Epithelial cell of alveolus of lung (primary cell): ENCODE results near the gene PCDHGB2. TPM values are rescaled to one million over a fixed set of nuclear protein-coding genes. Genes with fewer than 3 reads are reported as not detected.

Source experiments
- total RNA-seq: library from RNA; depleted of rRNA; stranded (reverse); fragments of >200 nt; gene quantifications from 2 replicates; pipeline ENCODE4 v1.2.1, GENCODE V29; 2015

The PCDHGB2 gene
- total RNA-seq = 0.39 and 3.0 TPM in 2 replicates

DNA sequence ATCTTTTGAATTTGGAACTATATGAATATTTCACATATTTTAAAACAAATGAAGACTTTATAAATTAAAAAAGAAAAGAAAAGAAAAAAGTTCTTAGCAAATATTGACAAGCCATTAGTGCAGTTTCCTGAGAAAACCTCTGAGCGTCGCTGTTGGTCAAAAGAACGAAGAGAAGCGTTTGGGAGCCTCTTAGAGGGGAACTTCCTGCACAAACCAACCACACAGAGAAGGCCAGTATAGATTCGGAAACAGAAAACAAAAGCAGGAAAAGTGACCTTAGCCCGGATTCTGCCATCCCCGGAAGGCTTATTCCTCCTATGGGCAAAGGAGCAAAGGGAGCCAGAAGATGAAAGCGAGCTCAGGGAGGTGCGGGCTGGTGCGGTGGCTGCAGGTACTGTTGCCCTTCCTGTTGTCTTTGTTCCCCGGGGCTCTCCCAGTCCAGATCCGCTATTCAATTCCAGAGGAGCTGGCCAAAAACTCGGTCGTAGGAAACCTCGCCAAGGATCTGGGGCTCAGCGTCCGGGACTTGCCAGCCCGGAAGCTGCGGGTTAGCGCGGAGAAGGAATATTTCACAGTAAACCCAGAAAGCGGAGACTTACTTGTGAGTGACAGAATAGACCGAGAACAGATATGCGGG, at the start of gene PCDHGB2:
PCDHGB2 (plus strand) TSS at position 205 of the 637 bp plus-strand sequence; CDS start at position 347, 142 bp downstream.

DNA sequence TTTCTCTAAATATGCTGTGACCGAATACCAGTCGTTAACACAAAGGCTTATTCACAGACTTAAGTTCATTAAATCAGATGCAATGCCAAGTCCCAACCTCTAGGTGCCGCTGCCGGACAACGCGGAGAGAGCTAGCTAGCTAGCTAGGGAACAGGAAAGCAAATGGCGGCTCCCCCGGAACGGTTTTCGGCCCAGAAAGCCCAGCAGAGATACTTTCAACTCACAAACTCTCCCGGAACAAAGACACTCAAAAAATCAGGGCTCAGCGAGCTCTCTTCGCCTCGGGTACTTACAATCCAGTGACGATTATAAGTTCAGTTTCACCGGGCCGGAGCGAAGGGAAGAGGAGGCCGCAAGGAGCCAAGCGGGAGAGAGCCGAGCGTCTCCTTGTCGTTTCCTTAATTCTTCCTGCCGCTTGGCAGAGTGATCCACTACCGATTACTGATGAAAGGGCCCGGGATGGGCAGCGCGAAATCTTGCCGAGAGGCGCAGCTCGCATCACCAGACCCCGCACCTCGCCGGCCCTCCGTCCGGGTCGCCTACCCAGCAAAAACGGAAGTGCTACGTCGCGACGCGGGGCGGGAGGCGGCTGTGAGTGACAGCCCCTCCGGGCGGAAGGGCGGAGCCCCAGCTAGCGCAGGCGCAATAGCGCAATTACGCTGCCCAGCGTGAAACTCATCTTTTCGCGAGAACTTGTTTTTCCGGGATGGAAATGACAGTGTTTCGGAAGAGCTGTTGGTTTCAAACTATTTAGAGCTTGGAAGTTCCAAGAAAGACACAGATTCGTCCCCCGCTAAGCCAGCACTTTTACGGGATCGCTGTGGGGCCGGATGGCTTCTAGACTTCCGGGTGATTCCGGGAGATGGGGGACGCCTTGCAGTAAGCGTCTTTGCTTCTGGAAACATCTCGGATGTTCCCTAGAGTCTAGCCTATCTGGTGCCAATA, 39.3 kb upstream of the PCDHGB2 start, which contains the start of gene TAF7:
TAF7 (minus strand) TSS at position 560 of the 945 bp plus-strand sequence. CDS start 740 bp downstream, outside the sequence.

DNA sequence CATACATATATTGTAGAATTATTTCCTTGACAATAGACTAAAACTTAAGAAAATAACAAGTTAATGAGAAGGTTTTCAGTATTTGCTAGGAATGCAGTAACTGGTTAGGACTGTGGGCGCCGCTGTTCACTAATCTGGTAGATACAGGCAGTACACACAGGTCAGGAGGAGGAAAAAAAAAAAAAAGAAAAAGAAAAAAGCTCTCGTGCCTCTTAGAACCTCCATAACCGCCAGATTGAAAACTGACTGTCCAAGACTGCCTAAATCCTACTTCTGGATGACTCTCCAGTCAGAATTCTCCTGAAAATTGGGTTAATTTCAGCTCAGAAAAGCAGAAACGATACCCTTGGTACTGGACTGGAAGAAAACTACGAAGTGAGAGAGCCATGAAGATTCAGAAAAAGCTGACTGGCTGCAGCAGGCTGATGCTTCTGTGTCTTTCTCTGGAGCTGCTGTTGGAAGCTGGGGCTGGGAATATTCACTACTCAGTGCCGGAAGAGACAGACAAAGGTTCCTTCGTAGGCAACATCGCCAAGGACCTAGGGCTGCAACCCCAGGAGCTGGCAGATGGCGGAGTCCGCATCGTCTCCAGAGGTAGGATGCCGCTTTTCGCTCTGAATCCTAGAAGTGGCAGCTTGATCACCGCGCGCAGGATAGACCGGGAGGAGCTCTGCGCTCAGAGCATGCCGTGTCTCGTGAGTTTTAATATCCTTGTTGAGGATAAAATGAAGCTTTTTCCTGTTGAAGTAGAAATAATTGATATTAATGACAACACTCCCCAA, 29.3 kb upstream of the PCDHGB2 start, which contains the start of gene PCDHGA1:
PCDHGA1 (plus strand) TSS at position 216 of the 782 bp plus-strand sequence.

DNA sequence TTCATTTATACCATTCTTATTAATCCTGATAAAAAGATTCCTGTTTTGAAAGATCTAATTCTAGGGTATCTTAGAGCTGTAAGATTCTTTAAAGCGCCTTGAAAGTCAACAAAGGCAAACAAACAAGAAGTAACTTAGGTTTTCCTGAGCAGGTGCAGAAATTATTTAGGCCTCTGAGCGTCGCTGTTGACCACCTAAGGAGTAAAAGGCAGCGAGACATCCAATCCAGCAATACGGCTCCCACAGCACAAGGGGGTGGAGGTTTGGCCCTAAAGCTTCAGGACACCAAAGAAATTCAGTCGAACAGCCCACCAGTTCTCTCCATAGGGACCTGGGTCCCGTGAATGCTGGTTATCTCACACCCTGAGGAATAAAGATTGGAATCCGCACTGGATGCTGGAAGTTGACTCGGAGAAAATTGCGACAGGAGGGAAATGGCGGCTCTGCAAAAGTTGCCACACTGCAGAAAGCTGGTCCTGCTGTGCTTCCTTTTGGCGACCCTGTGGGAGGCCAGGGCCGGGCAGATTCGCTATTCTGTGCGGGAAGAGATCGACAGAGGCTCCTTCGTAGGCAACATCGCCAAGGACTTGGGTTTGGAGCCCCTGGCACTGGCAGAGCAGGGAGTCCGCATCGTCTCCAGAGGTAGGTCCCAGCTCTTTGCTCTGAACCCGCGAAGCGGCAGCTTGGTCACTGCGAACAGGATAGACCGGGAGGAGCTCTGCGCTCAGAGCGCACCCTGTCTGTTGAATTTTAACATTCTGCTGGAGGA, 21.1 kb upstream of the PCDHGB2 start, which contains the start of gene PCDHGA2:
PCDHGA2 (plus strand) TSS at position 223 of the 769 bp plus-strand sequence.

DNA sequence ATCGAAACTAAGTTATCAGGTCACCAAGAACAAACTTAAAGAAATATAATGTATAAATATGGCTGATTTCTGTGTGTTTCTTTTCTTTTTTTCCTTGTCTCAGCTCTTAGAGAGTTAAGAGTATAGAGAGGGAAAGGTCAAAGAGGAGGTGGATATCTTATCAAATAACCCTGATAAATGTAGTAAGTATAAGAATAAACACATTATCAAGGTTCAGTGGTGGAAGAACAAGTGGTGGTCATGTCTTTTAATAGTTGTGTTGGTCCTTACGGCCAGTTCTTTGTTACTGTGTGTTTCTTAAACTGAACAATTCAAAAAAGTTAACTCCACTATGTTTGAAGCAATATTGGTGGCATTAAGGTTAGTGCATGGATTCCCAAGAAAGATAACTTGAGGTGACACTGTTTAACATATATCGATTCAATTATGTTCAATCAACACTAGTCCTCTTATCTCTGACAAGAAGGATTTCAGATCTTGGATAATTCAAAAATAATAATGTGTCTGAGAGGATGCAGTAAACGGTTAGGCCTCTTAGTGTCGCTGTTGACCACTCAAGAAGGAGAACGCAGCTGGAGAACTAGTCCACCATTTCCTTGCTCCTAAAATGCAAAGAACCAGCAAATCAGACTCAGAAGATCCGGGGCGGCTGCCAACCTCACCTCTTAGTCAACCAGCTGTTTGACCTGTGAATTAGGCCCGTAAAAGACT, 16.4 kb upstream of the PCDHGB2 start, which contains the start of gene PCDHGA3:
PCDHGA3 (plus strand) TSS at position 588 of the 711 bp plus-strand sequence. CDS start 205 bp downstream, outside the sequence.

DNA sequence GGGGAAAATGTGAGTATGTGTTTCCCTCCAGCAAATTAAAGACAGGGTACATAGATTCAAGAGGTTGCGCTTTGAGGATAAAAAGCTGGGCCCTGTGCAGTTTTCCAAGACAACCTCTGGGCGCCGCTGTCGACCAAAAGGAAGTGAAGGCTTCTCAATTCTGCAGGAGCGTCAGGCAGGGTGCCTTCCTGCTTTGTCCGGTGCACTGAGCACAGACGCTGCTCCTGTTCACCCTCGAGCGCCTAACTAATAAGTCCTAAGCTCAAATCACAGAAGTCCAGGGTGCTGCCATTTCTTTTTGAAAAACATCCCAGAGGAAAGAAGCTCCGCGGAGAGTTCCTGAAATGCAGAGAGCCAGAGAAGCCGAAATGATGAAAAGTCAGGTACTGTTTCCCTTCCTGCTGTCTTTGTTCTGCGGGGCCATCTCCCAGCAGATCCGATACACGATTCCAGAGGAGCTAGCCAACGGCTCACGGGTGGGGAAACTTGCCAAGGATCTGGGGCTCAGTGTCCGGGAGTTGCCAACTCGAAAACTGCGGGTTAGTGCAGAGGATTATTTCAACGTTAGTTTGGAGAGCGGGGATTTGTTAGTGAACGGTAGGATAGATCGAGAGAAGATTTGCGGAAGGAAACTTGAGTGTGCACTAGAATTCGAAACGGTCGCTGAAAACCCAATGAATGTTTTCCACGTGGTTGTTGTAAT, 9.7 kb upstream of the PCDHGB2 start, which contains the start of gene PCDHGB1:
PCDHGB1 (plus strand) TSS at position 183 of the 703 bp plus-strand sequence; CDS start at position 345, 162 bp downstream.

DNA sequence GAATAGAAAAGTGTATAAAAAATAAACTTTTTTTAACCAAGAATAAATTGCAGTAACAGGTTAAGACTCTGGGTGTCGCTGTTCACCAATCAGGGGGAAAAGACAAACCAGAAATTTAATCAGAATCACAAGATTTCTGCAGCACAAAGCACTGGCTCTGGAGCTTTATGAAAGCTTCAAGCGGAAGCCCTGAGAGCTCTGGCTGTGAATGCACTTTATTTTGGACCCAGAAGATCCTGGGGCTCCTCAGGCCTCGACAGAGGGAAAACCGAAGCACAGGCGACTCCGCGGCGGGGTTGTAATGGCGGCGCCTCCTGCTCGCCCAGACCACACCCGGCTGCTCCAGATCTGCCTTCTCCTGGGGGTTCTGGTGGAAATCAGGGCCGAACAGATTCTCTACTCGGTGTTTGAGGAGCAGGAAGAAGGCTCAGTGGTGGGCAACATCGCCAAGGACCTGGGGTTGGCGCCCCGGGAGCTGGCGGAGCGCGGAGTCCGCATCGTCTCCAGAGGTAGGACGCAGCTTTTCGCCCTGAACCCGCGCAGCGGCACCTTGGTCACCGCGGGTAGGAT, 4.8 kb upstream of the PCDHGB2 start, which contains the start of gene PCDHGA4:
PCDHGA4 (plus strand) TSS at position 122 of the 570 bp plus-strand sequence; CDS start at position 209, 87 bp downstream.

DNA sequence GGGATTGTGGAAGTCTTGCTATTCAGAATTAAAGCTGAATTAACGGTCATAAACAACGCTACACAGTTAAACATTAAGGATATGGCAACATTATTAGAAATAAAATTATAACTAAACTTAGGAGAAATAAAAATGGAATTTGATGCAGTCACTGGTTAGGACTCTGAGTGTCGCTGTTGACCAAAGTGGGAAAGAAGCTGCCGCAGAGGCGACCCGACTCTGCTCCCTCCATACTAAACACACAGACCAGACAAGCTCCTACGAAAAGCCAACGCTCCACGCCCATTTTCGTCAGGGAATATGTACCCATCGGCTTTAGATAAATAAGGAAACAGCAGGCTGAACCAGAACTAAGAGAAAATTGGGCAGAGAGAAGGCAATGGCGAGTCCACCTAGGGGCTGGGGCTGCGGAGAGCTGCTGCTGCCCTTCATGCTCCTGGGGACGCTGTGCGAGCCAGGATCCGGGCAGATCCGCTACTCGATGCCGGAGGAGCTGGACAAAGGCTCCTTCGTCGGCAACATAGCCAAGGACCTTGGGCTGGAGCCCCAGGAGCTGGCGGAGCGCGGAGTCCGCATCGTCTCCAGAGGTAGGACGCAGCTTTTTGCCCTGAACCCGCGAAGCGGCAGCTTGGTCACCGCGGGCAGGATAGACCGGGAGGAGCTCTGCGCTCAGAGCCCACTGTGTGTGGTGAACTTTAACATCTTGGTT, 4.3 kb downstream of the PCDHGB2 start, which contains the start of gene PCDHGA5:
PCDHGA5 (plus strand) TSS at position 211 of the 709 bp plus-strand sequence; CDS start at position 380, 169 bp downstream.

DNA sequence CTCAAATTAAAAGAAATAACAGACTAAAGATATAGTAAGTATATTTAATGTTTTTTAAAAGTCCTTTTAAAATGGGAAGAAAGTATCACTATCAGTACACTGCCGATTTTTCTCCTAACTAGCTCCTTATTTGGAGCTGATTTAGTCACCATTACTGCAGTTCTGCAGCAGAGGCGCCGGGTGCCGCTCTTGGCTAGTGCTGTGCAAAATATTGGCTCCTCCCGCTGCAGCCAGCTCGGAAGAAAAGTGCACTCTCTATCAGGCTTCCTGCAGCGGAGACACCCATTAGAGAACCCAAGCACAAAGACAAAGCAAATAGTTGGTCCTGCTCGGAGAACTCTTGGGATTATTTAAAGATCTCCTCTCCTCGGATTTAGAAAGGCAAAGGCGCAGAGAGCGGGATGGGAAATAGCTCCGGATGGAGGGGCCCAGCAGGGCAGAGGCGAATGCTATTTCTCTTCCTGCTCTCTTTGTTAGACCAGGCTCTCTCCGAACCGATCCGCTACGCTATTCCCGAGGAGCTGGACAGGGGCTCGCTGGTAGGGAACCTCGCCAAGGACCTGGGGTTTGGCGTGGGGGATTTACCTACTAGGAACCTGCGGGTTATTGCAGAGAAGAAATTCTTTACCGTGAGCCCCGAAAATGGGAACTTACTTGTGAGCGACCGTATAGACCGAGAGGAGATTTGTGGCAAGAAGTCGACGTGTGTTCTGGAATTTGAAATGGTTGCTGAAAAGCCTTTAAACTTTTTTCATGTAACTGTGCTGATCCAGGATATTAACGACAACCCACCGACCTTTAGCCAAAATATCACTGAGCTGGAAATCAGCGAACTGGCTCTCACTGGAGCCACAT, 10.4 kb downstream of the PCDHGB2 start, which contains the start of gene PCDHGB3:
PCDHGB3 (plus strand) TSS at position 249 of the 855 bp plus-strand sequence; CDS start at position 402, 153 bp downstream.

DNA sequence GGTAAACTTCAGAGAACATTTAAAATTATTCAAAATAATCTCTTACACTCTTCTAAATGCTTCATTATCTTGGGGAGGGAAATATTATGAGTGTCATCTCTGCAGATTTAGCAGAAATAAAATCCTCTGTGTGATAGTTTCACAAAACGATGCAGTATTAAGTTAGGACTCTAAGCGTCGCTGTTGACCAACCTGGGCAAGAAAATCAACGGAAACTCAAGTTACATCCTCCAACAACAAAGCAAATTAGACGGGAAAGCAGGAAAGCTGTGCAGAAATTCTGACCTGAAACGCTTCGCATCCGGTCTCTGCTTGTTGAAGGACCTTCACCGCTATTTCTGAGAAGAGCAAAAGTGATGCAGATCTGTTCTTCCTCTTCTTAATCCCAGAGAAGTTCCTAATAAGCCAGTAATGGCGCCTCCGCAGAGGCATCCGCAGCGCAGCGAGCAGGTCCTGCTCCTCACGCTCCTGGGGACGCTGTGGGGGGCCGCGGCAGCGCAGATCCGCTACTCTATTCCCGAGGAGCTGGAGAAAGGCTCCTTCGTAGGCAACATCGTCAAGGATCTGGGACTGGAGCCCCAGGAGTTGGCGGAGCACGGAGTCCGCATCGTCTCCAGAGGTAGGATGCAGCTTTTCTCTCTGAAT, 14.0 kb downstream of the PCDHGB2 start, which contains the start of gene PCDHGA6:
PCDHGA6 (plus strand) TSS at position 219 of the 645 bp plus-strand sequence; CDS start at position 412, 193 bp downstream.

DNA sequence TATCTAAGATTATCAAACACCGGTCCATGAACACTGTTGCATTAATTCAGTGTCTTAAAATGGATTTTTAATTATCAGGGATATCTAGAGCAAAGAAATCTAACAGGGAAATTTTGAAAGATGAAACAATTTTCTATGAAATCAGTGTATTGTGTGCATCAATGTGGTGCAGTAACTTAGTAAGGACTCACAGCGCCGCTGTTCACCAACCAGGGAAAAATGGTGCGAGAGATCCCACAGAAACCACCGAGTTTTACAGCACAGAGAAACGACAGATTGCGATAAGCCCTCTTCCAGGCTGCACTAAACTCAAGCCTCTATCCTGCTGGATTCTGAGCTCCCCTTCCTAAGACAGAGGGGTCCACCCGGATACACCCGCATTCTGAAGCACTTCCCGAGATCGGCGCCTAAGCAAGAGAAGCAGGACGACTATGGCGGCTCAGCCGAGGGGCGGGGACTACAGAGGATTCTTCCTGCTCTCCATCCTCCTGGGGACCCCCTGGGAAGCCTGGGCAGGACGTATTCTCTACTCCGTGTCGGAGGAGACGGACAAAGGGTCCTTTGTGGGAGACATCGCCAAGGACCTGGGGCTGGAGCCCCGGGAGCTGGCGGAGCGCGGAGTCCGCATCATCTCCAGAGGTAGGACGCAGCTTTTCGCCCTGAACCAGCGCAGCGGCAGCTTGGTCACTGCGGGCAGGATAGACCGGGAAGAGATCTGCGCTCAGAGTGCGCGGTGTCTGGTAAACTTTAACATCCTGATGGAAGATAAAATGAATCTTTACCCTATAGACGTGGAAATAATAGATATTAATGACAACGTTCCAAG, 22.9 kb downstream of the PCDHGB2 start, which contains the start of gene PCDHGA7:
PCDHGA7 (plus strand) TSS at position 274 of the 826 bp plus-strand sequence; CDS start at position 432, 158 bp downstream.

DNA sequence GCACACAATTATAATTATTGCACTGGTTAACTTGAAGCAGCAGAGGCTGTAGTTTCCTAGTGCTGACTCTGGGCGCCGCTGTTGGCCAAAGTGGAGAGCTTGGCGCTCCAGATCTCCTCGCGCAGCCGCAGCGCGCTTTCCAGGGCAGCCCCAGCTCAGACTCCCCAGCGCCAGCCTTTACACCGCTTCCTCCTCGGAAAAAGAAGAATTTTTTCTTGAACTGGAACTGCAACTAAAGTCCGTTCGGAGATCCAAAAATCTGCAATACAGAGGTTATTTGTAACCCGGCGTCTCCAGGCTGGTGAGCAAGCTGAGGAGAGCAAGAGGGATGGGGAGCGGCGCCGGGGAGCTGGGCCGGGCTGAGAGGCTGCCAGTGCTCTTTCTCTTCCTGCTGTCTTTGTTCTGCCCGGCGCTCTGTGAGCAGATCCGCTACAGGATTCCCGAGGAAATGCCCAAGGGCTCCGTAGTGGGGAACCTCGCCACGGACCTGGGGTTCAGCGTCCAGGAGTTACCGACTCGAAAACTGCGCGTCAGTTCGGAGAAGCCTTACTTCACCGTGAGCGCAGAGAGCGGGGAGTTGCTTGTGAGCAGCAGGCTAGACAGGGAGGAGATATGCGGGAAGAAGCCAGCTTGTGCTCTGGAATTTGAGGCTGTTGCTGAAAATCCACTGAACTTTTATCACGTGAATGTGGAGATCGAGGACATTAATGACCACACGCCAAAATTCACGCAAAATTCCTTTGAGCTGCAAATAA, 27.9 kb downstream of the PCDHGB2 start, which contains the start of gene PCDHGB4:
PCDHGB4 (plus strand) TSS at position 142 of the 755 bp plus-strand sequence; CDS start at position 329, 187 bp downstream.

DNA sequence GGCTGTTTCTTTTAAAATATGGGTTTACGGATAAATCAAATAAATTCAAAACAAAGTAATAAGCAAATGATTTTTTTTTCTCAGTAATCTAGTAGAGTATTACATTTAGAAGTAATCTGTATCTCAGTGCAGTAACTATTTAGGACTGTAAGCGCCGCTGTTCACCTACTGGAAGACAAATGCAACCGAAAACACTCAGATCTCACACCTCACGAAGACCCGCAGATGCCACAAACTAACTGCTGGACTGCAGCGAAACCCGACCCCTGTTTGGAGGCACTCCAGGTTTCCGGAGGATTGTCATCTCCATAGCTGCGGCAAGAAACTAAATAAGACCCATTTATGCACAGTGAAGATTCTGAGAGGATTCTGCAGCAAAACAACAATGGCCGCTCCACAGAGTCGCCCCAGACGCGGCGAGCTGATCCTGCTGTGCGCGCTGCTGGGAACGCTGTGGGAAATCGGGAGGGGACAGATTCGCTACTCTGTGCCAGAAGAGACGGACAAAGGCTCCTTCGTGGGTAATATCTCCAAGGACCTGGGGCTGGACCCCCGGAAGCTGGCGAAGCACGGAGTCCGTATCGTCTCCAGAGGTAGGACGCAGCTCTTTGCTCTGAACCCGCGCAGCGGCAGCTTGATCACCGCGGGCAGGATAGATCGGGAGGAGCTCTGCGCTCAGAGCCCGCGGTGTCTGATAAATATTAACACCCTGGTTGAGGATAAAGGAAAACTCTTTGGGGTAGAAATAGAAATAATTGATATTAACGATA, 32.8 kb downstream of the PCDHGB2 start, which contains the start of gene PCDHGA8:
PCDHGA8 (plus strand) TSS at position 205 of the 770 bp plus-strand sequence; CDS start at position 386, 181 bp downstream.

